Testis (tissue), 3 donors: ENCODE results near the gene TEP1. TPM values are rescaled to one million over a fixed set of nuclear protein-coding genes. Genes with fewer than 3 reads are reported as not detected.

Experiments used
- DNase-seq: peaks from one replicate; pipeline ENCODE4 v3.0.0-alpha.2; 2019
- H3K27ac ChIP-seq, 2 donors: fragments of 200-600 bp; sonication (generic); one replicate each; pipeline ENCODE4 v1.5.1; 2019
- H3K27me3 ChIP-seq: fragments of 200-600 bp; sonication (generic); one replicate; pipeline ENCODE4 v1.5.1; 2019
- H3K36me3 ChIP-seq: fragments of 200-600 bp; sonication (generic); one replicate; pipeline ENCODE4 v1.5.1; 2017; ENCODE audit warnings: low read depth; ENCODE audit errors: missing control alignments
- H3K4me1 ChIP-seq: fragments of 200-600 bp; sonication (generic); one replicate; pipeline ENCODE4 v1.5.1; 2019
- H3K4me3 ChIP-seq, 2 donors: fragments of 200-600 bp; sonication (generic); one replicate each; pipeline ENCODE4 v1.5.1; 2017 to 2019
- H3K9me3 ChIP-seq: fragments of 200-600 bp; sonication (generic); one replicate; pipeline ENCODE4 v1.5.1; 2017
- POLR2A ChIP-seq: fragments of 450-650 bp; IDR thresholded peaks from one replicate; pipeline ENCODE4 v1.6.1; 2017; ENCODE audit warnings: antibody characterized with exemption, mild to moderate bottlenecking, moderate library complexity
- WGBS, 2 donors: methylation state at CpG; one replicate each; pipeline ENCODE4 v1.1.5; 2018; 5-methylcytosine and 5-hydroxymethylcytosine counted together
- intact Hi-C: fragments of 100-400 bp; cut with DNase I; formaldehyde crosslinking; loops from one replicate; pipeline ENCODE4 v1.15.1; 2023; ENCODE audit warnings: low total_unique reads
- polyA plus RNA-seq: library from polyadenylated mRNA; stranded (reverse); fragments of 350-450 nt; fragmentation: Illumina TruSeq; extraction: RNeasy Lipid Tissue Mini Kit (QIAGEN cat#74804); gene quantifications from one replicate; pipeline ENCODE4 v1.2.3, GENCODE V29; 2014; ENCODE audit warnings: low read depth, low replicate concordance; ENCODE audit not compliant: insufficient read depth
- total RNA-seq, 2 donors: library from RNA; depleted of rRNA; stranded (reverse); fragments of >200 nt; gene quantifications; one replicate each; pipeline ENCODE4 v1.2.3, GENCODE V29; 2016
- TF ChIP-seq, protein P1 (sequence below), 3 experiments: fragments of 450-650 bp in 2 of 3; fragments of 200-600 bp in 1 of 3; sonication (generic) in 1 of 3; IDR thresholded peaks; one replicate each; pipeline ENCODE4 v1.5.1; 2016 to 2019; ENCODE audit warnings: antibody characterized with exemption in 3 of 3, mild to moderate bottlenecking in 2 of 3, moderate library complexity in 1 of 3

Gene TEP1
- total and polyA plus RNA-seq, 3 donors from 2014 or later = 11.6 to 19.1 (median 16.5) TPM

DNA sequence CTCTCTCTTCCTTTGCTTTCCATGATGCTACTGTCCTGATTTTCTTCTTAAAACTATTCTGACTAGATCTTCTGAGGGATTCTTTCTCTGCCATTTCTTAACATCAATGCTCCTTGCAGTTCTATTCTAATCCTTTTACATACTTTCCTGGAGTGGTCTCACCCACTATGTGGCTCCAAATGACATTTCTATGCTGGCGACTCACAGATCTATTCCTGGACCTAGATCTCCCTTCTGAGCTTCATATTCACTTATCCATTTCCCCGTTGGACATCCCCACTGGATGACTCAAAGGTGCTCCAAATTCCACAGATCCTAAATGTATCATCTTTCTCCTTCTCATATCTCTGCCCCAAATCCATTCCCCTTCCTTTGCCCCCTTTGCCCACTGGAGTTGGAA is 4.1 kb downstream of the TEP1 start:
- intact Hi-C loops = no loop called here

DNA sequence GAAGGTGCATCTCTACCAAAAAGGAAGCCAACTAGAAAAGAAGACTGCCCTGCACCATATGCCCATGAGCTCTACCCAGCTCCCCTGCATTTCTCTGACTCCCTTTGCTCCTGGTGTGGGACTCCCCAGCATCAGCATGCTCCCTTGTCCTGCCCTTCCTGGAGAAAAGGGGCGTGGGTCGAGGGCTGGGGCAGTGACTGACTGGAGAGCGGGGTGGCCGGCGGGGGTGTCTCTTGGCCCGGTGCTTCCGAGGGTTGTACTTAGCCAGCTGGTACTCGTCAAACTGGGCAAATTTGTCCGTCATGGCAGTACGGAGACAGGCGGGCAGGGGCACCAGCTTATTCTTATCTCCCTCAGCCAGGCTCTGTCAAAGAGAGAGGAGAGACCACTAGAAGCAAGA is 9.8 kb downstream of the TEP1 start:
- no peak for DNase-seq

More for the DNA sequence above, 4.1 kb downstream of the TEP1 start:
- 94% methylated on average over 2 of the region's 2 CpGs for WGBS, 2 donors
- Histone ChIP-seq H3K9me3 (no peaks in the 10 kb centered on the region), H3K4me3 (no peak overlapping the region), H3K27ac (no peak overlapping the region), H3K36me3 (no peaks in the 10 kb centered on the region), H3K4me1 (peaks cover 9% of the 10 kb centered on the region), H3K27me3 (no peaks in the 10 kb centered on the region)
- DNase-seq = no peak
- TF ChIP-seq POLR2A = no peak
- TF ChIP-seq, protein P1, sequence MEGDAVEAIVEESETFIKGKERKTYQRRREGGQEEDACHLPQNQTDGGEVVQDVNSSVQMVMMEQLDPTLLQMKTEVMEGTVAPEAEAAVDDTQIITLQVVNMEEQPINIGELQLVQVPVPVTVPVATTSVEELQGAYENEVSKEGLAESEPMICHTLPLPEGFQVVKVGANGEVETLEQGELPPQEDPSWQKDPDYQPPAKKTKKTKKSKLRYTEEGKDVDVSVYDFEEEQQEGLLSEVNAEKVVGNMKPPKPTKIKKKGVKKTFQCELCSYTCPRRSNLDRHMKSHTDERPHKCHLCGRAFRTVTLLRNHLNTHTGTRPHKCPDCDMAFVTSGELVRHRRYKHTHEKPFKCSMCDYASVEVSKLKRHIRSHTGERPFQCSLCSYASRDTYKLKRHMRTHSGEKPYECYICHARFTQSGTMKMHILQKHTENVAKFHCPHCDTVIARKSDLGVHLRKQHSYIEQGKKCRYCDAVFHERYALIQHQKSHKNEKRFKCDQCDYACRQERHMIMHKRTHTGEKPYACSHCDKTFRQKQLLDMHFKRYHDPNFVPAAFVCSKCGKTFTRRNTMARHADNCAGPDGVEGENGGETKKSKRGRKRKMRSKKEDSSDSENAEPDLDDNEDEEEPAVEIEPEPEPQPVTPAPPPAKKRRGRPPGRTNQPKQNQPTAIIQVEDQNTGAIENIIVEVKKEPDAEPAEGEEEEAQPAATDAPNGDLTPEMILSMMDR (IDR thresholded peaks at IDR 0.05) = no peak

DNA sequence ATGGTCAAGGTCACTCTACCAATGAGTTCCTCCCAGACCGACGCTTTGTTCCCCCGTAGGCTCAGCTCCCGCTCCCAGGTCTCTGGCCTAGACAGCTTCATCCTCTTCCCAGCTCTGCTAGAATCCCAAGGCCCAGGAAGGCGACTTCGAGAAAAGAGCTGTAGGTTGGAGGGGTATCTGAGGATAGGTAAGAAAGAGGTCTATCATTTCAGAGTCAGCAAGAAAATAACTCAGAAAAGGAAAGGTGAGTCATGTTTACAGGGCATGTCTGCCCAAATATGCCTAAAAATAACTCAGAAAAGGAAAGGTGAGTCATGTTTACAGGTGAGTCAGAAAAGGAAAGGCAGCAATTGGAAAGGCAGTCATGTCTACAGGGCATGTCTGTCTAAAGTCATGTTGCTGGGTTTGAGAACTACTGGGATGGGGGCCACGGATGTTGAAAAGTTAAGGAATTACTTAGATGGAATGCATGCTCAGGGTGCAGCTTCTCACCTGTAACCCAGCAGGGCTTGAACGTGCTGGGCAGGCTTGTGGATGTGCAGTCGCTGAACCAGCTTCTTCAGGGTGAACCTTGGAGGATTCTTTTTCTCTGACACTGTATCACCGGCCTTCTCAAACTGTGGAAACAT is 12.2 kb downstream of the TEP1 start:
- 73 to 77% methylated on average over 10 of the region's 10 CpGs for WGBS, 2 donors
- intact Hi-C loops = no loop called here
- no peak overlapping the region for H3K27ac ChIP-seq
- H3K27me3 ChIP-seq = no peaks in the 10 kb centered on the region
- no peak for DNase-seq
- no peaks in the 10 kb centered on the region for H3K9me3 ChIP-seq
- TF ChIP-seq, protein P1 (IDR thresholded peaks at IDR 0.05) = no peak
- no peak for TF ChIP-seq POLR2A
- no peak overlapping the region for H3K4me3 ChIP-seq
- no peaks in the 10 kb centered on the region for H3K4me1 ChIP-seq
- H3K36me3 ChIP-seq = no peaks in the 10 kb centered on the region

More for the DNA sequence above, 9.8 kb downstream of the TEP1 start:
- Histone ChIP-seq H3K36me3 (no peaks in the 10 kb centered on the region), H3K9me3 (no peaks in the 10 kb centered on the region), H3K4me1 (no peaks in the 10 kb centered on the region), H3K27me3 (no peaks in the 10 kb centered on the region), H3K4me3 (no peak overlapping the region), H3K27ac (no peak overlapping the region)
- intact Hi-C loops = no loop called here
- TF ChIP-seq POLR2A = no peak
- TF ChIP-seq, protein P1 (IDR thresholded peaks at IDR 0.05) = no peak
- 82 to 95% methylated on average over 10 to 11 of the region's 11 CpGs for WGBS, 2 donors

DNA sequence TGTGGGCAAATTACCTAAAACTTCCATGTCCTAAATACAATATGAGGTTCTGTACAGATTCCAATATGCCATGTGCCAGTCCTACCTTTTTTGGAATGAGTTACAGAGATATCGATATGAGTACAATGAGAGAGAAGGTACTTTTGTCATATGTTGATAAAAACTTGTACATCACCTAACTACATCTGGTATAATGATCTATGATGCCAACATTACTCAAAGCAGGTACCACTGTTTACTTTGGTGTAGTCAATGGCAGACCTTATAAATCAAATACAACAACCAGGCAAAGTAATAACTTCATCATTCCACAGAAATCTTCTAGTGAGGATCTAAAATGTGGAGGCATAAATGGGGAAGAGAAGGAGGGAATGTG is 12.7 kb downstream of the TEP1 start:
- 97 to 100% methylated on average over 1 of the region's 1 CpG for WGBS, 2 donors
- Histone ChIP-seq H3K27me3 (no peaks in the 10 kb centered on the region), H3K36me3 (no peaks in the 10 kb centered on the region), H3K9me3 (no peaks in the 10 kb centered on the region), H3K4me1 (no peaks in the 10 kb centered on the region), H3K27ac (no peak overlapping the region), H3K4me3 (no peak overlapping the region)
- no peak for DNase-seq
- intact Hi-C loops = no loop called here
- TF ChIP-seq POLR2A = no peak
- TF ChIP-seq, protein P1 (IDR thresholded peaks at IDR 0.05) = no peak

DNA sequence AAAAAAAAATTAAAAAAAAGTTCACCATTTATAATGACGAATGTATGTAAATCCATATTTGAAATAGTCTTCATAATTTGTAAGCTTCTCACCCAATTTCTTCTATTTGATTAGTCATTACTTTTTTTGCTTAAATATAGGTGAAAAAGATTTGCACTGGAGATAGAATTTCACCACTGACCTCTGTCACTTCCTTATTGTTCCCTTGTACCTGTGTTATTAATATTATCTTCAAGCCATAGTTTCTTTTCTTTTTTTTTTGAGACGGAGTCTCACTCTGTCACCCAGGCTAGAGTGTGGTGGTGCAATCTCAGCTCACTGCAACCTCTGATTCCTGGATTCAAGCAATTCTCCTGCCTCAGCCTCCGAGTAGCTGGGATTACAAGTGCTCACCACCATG is 15.8 kb downstream of the TEP1 start:
- Histone ChIP-seq H3K27me3 (no peaks in the 10 kb centered on the region), H3K36me3 (no peaks in the 10 kb centered on the region), H3K4me1 (no peaks in the 10 kb centered on the region), H3K4me3 (no peak overlapping the region), H3K27ac (no peak overlapping the region), H3K9me3 (no peaks in the 10 kb centered on the region)
- DNase-seq = no peak
- 90 to 91% methylated on average over 3 of the region's 3 CpGs for WGBS, 2 donors
- intact Hi-C loops = no loop called here
- TF ChIP-seq, protein P1 (IDR thresholded peaks at IDR 0.05) = no peak
- TF ChIP-seq POLR2A = no peak
